Endothelial cell of umbilical vein (primary cell): ENCODE measurements around the gene PCYT1B. TPM values are rescaled to one million over a fixed set of nuclear protein-coding genes. Genes with fewer than 3 reads are reported as not detected.

Source experiments
- BruUV-seq: library from RNA; stranded (reverse); fragments of 400-500 nt; replicated peaks from 2 replicates; lab custom pipeline; 2021; lab: Mats Ljungman, UMichigan
- CTCF ChIA-PET: fragments of 300-600, 350-600 bp; sonication (Branson Sonifier 250); formaldehyde crosslinking; loops from one replicate; lab custom pipeline; 2021; ENCODE audit warnings: antibody characterized with exemption, inconsistent platforms; lab: Charles Lee
- POLR2A ChIA-PET: fragments of 300-600, 350-600 bp; sonication (Branson Sonifier 250); formaldehyde crosslinking; loops from one replicate; lab custom pipeline; 2021; ENCODE audit warnings: antibody characterized with exemption, inconsistent platforms; lab: Charles Lee
- DNase-seq: peaks from one replicate; pipeline ENCODE4 v3.0.0-alpha.2; 2011; ENCODE audit warnings: low read depth, low spot score
- FAIRE-seq: peaks from 2 replicates; lab custom pipeline; 2011; peaks lifted over from hg19 to GRCh38; lab: Jason Lieb, UNC
- H2AFZ ChIP-seq: 2 replicates; pipeline ENCODE4 v1.6.0; 2012; ENCODE audit warnings: low read depth, low read length, control low read depth, inconsistent platforms
- H3K27ac ChIP-seq: 2 replicates; pipeline ENCODE4 v1.5.1; 2011; ENCODE audit warnings: low read depth, mild to moderate bottlenecking, control low read depth, low read length, moderate library complexity; ENCODE audit not compliant: insufficient read depth
- H3K27me3 ChIP-seq, 2 experiments: 2 replicates each; pipeline versions ENCODE4 v1.6.0 to v1.6.1; 2011; ENCODE audit warnings: low read length in 2 of 2, mixed read lengths in 1 of 2; ENCODE audit not compliant: control insufficient read depth in 2 of 2, insufficient read depth in 2 of 2
- H3K36me3 ChIP-seq, 2 experiments: 2 replicates in 1 of 2; 3 replicates in 1 of 2; pipeline ENCODE4 v1.5.1; 2011; ENCODE audit warnings: low read length in 2 of 2, mild to moderate bottlenecking in 1 of 2, moderate library complexity in 1 of 2; ENCODE audit not compliant: control insufficient read depth in 2 of 2, insufficient read depth in 2 of 2; ENCODE audit errors: extremely low read depth in 1 of 2
- H3K4me1 ChIP-seq: 3 replicates; pipeline ENCODE4 v1.5.1; 2011; ENCODE audit warnings: mild to moderate bottlenecking, low read length; ENCODE audit not compliant: control insufficient read depth, insufficient read depth; ENCODE audit errors: extremely low read depth
- H3K4me2 ChIP-seq: 2 replicates; pipeline ENCODE4 v1.6.1; 2011; ENCODE audit warnings: low read length, control low read depth, mixed read lengths; ENCODE audit not compliant: insufficient read depth
- H3K4me3 ChIP-seq, 3 experiments: fragments of 200-600 bp in 1 of 3; sonication (generic), shearing (Covaris generic) in 1 of 3; replicated peaks in 1 of 3; 2 replicates each; pipeline ENCODE4 v1.5.1; 2011 to 2016; ENCODE audit warnings: control low read depth in 3 of 3, low read length in 3 of 3, mild to moderate bottlenecking in 2 of 3, inconsistent platforms in 1 of 3, low read depth in 1 of 3, moderate library complexity in 1 of 3; ENCODE audit not compliant: insufficient read depth in 1 of 3
- H3K79me2 ChIP-seq: 2 replicates; pipeline ENCODE4 v1.6.0; 2012; ENCODE audit warnings: low read length, inconsistent platforms; ENCODE audit not compliant: control insufficient read depth, insufficient read depth
- H3K9ac ChIP-seq: replicated peaks from 2 replicates; pipeline ENCODE3; 2011; ENCODE audit warnings: low read length, control low read depth; ENCODE audit not compliant: insufficient read depth; ENCODE audit errors: extremely low read depth
- H3K9me1 ChIP-seq: replicated peaks from 3 replicates; pipeline ENCODE4 v1.6.0; 2011; ENCODE audit warnings: mild to moderate bottlenecking, low read length; ENCODE audit not compliant: control insufficient read depth, insufficient read depth; ENCODE audit errors: extremely low read depth
- H3K9me3 ChIP-seq: replicated peaks from 2 replicates; pipeline ENCODE4 v1.5.1; 2012; ENCODE audit warnings: low read length, inconsistent platforms; ENCODE audit not compliant: control insufficient read depth, insufficient read depth
- H4K20me1 ChIP-seq: replicated peaks from 2 replicates; pipeline ENCODE3; 2011; ENCODE audit warnings: mild to moderate bottlenecking, low read length; ENCODE audit not compliant: control insufficient read depth, insufficient read depth; ENCODE audit errors: extremely low read depth
- EZH2 ChIP-seq: IDR thresholded peaks from 2 replicates; pipeline ENCODE4 v1.6.1; 2012; ENCODE audit warnings: borderline replicate concordance, low read depth, mild to moderate bottlenecking, moderate library complexity, low read length, inconsistent platforms; ENCODE audit not compliant: severe bottlenecking
- FOS ChIP-seq: IDR thresholded peaks from 2 replicates; pipeline ENCODE4 v1.6.1; 2011; ENCODE audit warnings: mild to moderate bottlenecking, low read length, moderate library complexity, borderline replicate concordance; ENCODE audit not compliant: insufficient read depth
- GATA2 ChIP-seq: IDR thresholded peaks from 2 replicates; pipeline ENCODE4 v1.7.0; 2011; ENCODE audit warnings: low read depth, mild to moderate bottlenecking, moderate library complexity, mixed read lengths, low read length; ENCODE audit not compliant: insufficient read length, insufficient read depth
- JUN ChIP-seq: IDR thresholded peaks from 2 replicates; pipeline ENCODE4 v1.6.1; 2011; ENCODE audit warnings: borderline replicate concordance, low read depth; ENCODE audit not compliant: insufficient read length, insufficient read depth
- MAX ChIP-seq: IDR thresholded peaks from 2 replicates; pipeline ENCODE4 v1.6.1; 2011; ENCODE audit not compliant: insufficient read depth, insufficient read length
- MYC ChIP-seq: IDR thresholded peaks from one replicate; pipeline ENCODE4 v1.6.1; 2011; ENCODE audit warnings: mild to moderate bottlenecking, low read depth, low read length
- POLR2A ChIP-seq: IDR thresholded peaks from 2 replicates; pipeline ENCODE4 v1.6.1; 2012; ENCODE audit warnings: low read depth, mild to moderate bottlenecking, control low read depth, low read length
- POLR2AphosphoS5 ChIP-seq: IDR thresholded peaks from 2 replicates; pipeline ENCODE4 v1.6.1; 2012; ENCODE audit warnings: low read depth, mild to moderate bottlenecking, control low read depth, low read length, moderate library complexity; ENCODE audit not compliant: insufficient read depth
- dilution Hi-C: fragments of 300-500 bp; cut with MboI; formaldehyde crosslinking; loops from one replicate; pipeline ENCODE4 v1.15.0; 2019; ENCODE audit warnings: low sequenced_read_pairs; ENCODE audit not compliant: extremely low pct_ligation_motif_present
- intact Hi-C: fragments of 100-400 bp; cut with micrococcal nuclease; formaldehyde crosslinking; loops from one replicate; pipeline ENCODE4 v1.10.0; 2022
- polyA plus RNA-seq, 4 experiments: library from polyadenylated mRNA; depleted of rRNA in 3 of 4; stranded (reverse) in 3 of 4; unstranded in 1 of 4; fragments of >200 nt; gene quantifications; 2 replicates each; pipeline versions ENCODE4 v1.2.1 to v1.2.3, GENCODE V29; 2011 to 2012; ENCODE audit warnings: missing spikeins in 1 of 4
- total RNA-seq: library from RNA; stranded (reverse); gene quantifications from 2 replicates; pipeline ENCODE4 v1.2.3, GENCODE V29; 2021
- TF ChIP-seq, protein P1 (sequence below), 2 donors: IDR thresholded peaks; 1 replicate in 1 of 2; 2 replicates in 1 of 2; pipeline ENCODE4 v1.5.1; 2011; ENCODE audit warnings: low read length in 2 of 2, mild to moderate bottlenecking in 2 of 2, moderate library complexity in 2 of 2, control low read depth in 1 of 2, inconsistent platforms in 1 of 2, low read depth in 1 of 2; ENCODE audit not compliant: insufficient read depth in 1 of 2; ENCODE audit errors: extremely low read depth in 1 of 2

PCYT1B gene
- total and polyA plus RNA-seq, 2 donors (not counting 3 experiments of a cell fraction or from before 2014, with no cell fraction given) = 0.33 to 1.3 TPM

GRCh38 chrX:24526616-24527015 is 120.5 kb downstream of the PCYT1B start:
- Histone ChIP-seq H4K20me1 (no peaks in the 10 kb centered on the region), H3K79me2 (no peaks in the 10 kb centered on the region), H3K9me3 (no peaks in the 10 kb centered on the region), H3K4me2 (no peak overlapping the region), H3K9ac (no peak overlapping the region), H3K4me1 (no peaks in the 10 kb centered on the region), H3K27ac (no peak overlapping the region), H3K9me1 (no peaks in the 10 kb centered on the region), H3K36me3 (no peaks in the 10 kb centered on the region), H3K27me3 (no peaks in the 10 kb centered on the region), H3K4me3 (no peak overlapping the region), H2AFZ (no peak overlapping the region)
- ChIA-PET POLR2A (no interaction called here), CTCF (no interaction called here)
- DNase-seq = no peak
- intact Hi-C loops (no loop called here), dilution Hi-C loops (no loop called here)
- no peak for FAIRE-seq
- BruUV-seq = no TSS peak
- TF ChIP-seq MYC = no peak
- TF ChIP-seq, protein P1, sequence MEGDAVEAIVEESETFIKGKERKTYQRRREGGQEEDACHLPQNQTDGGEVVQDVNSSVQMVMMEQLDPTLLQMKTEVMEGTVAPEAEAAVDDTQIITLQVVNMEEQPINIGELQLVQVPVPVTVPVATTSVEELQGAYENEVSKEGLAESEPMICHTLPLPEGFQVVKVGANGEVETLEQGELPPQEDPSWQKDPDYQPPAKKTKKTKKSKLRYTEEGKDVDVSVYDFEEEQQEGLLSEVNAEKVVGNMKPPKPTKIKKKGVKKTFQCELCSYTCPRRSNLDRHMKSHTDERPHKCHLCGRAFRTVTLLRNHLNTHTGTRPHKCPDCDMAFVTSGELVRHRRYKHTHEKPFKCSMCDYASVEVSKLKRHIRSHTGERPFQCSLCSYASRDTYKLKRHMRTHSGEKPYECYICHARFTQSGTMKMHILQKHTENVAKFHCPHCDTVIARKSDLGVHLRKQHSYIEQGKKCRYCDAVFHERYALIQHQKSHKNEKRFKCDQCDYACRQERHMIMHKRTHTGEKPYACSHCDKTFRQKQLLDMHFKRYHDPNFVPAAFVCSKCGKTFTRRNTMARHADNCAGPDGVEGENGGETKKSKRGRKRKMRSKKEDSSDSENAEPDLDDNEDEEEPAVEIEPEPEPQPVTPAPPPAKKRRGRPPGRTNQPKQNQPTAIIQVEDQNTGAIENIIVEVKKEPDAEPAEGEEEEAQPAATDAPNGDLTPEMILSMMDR (IDR thresholded peaks at IDR 0.05; ENCODE audit: extremely low read depth in 1 of 2, insufficient read depth in 1 of 2, low read depth in 1 of 2, low read length in 2 of 2) = no peak
- no peak for TF ChIP-seq GATA2
- no peak for TF ChIP-seq FOS
- TF ChIP-seq MAX = no peak
- TF ChIP-seq POLR2AphosphoS5 = no peak
- no peak for TF ChIP-seq EZH2
- no peak for TF ChIP-seq JUN
- TF ChIP-seq POLR2A = no peak
